Measurements from ENCODE around the gene SYTL3. TPM values are rescaled to one million over a fixed set of nuclear protein-coding genes. Genes with fewer than 3 reads are reported as not detected.

Gene SYTL3
- total and polyA plus RNA-seq, 2 donors (not counting 1 experiment from before 2014, with no cell fraction given): 1.1 to 5.4 TPM

DNA sequence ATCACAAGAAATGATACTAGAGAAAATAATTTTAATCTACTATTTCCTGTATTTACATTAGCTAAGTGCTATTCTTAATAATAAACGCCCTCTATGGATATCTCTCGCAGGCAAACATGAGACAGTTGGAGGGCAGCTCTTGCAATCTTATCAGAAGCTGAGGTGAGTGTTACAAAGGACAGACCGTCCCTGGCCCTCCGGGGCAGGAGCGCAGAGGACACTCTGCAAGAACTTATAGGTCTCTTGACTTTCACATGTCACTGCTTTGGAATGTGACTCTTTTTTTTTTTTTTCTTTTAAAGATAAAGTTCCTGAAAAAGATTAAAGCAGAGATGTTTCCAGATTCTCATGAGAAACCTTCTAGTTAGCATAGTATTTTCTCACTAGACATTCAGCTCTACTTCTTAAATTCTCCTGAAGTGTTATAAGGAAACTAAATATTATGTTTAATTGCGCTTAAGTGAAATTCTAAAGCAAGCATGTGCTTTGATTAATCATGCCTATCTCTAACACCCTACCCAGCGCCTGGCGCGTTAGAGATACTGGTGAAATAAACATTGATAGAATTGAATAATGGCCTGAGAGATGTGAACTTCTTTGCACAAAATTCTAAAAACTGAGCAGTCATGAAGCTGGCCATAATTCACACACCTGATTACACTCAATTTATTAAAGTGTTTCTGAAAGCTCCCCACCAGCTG is 57.4 kb downstream of the SYTL3 start:
- Histone ChIP-seq H3K36me3 (replicated peaks in 1 of 2; ENCODE audit: control extremely low read depth in 1 of 2, control insufficient read depth in 1 of 2, extremely low read depth in 1 of 2, insufficient read depth in 2 of 2, low read length in 1 of 2) (no peaks in the 10 kb centered on the region), H3K4me3 (ENCODE audit: control extremely low read depth in 1 of 5, extremely low read depth in 1 of 5, insufficient read depth in 1 of 5, low read depth in 2 of 5, low read length in 4 of 5) (no peak overlapping the region), H3K79me2 (ENCODE audit: control insufficient read depth, insufficient read depth, low read length) (peaks cover 6% of the 10 kb centered on the region), H4K20me1 (ENCODE audit: control insufficient read depth, insufficient read depth, low read length, poor library complexity, severe bottlenecking) (no peaks in the 10 kb centered on the region), H3K27ac (ENCODE audit: low read length in 2 of 2) (no peak overlapping the region), H3K9ac (ENCODE audit: low read length) (no peak overlapping the region), H3K27me3 (replicated peaks in 1 of 4; ENCODE audit: control extremely low read depth in 1 of 4, control insufficient read depth in 3 of 4, insufficient read depth in 4 of 4, low read length in 3 of 4) (no peaks in the 10 kb centered on the region), H3K4me1 (ENCODE audit: control insufficient read depth in 2 of 2, insufficient read depth in 2 of 2, low read length in 2 of 2) (peaks cover 19 to 30% of the 10 kb centered on the region in 2 donors), H3K9me3 (ENCODE audit: control extremely low read depth in 1 of 3, control insufficient read depth in 2 of 3, insufficient read depth in 1 of 3, low read length in 2 of 3) (no peaks in the 10 kb centered on the region), H3K4me2 (replicated peaks; ENCODE audit: low read depth, low read length, poor library complexity, severe bottlenecking) (peak overlapping the region; percentile 26), H2AFZ (ENCODE audit: insufficient read depth, low read depth, low read length, poor library complexity, severe bottlenecking) (no peak overlapping the region)
- Mint-ChIP-seq H3K9me3 (ENCODE audit: insufficient read depth) (no peaks in the 10 kb centered on the region), H3K4me1 (peaks cover 27% of the 10 kb centered on the region), H3K27ac (peak overlapping the region; percentile 85), H3K4me3 (no peak overlapping the region), H3K27me3 (no peaks in the 10 kb centered on the region)
- POLR2A ChIA-PET: interaction anchor here (0.7 to 1.8 kb wide), 3 partner anchors 8 to 525 kb away, joined by 4 read pairs; no protein-coding TSS in a partner anchor
- TF ChIP-seq EZH2 (IDR thresholded peaks at IDR 0.05; ENCODE audit: borderline replicate concordance, insufficient read depth, low read depth, low read length, poor library complexity, severe bottlenecking): no peak
- TF ChIP-seq, protein P1, sequence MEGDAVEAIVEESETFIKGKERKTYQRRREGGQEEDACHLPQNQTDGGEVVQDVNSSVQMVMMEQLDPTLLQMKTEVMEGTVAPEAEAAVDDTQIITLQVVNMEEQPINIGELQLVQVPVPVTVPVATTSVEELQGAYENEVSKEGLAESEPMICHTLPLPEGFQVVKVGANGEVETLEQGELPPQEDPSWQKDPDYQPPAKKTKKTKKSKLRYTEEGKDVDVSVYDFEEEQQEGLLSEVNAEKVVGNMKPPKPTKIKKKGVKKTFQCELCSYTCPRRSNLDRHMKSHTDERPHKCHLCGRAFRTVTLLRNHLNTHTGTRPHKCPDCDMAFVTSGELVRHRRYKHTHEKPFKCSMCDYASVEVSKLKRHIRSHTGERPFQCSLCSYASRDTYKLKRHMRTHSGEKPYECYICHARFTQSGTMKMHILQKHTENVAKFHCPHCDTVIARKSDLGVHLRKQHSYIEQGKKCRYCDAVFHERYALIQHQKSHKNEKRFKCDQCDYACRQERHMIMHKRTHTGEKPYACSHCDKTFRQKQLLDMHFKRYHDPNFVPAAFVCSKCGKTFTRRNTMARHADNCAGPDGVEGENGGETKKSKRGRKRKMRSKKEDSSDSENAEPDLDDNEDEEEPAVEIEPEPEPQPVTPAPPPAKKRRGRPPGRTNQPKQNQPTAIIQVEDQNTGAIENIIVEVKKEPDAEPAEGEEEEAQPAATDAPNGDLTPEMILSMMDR (IDR thresholded peaks at IDR 0.05): no peak
- intact Hi-C loops (cut with micrococcal nuclease): no loop called here
- WGBS (ENCODE audit: insufficient coverage): 100% methylated on average over 3 of the region's 9 CpGs
- CTCF ChIA-PET: interaction anchor here (0.6 to 3.8 kb wide), 14 partner anchors 9 to 335 kb away, joined by 3 to 34 read pairs (median 6); no protein-coding TSS in a partner anchor
- DNase-seq (no peak), ATAC-seq (ENCODE audit: low read depth) (no peak)

- H3K4me1 Mint-ChIP-seq: peaks cover 27% of the 10 kb centered on the region
- no peaks in the 10 kb centered on the region for H3K9me3 Mint-ChIP-seq (ENCODE audit: insufficient read depth)
- Histone ChIP-seq H3K36me3 (replicated peaks in 1 of 2; ENCODE audit: control extremely low read depth in 1 of 2, control insufficient read depth in 1 of 2, extremely low read depth in 1 of 2, insufficient read depth in 2 of 2, low read length in 1 of 2) (no peaks in the 10 kb centered on the region), H3K4me3 (ENCODE audit: control extremely low read depth in 1 of 5, extremely low read depth in 1 of 5, insufficient read depth in 1 of 5, low read depth in 2 of 5, low read length in 4 of 5) (no peak overlapping the region), H3K4me1 (ENCODE audit: control insufficient read depth in 2 of 2, insufficient read depth in 2 of 2, low read length in 2 of 2) (peaks cover 19 to 30% of the 10 kb centered on the region in 2 donors), H3K4me2 (replicated peaks; ENCODE audit: low read depth, low read length, poor library complexity, severe bottlenecking) (peak overlapping the region; percentile 26), H3K9me3 (ENCODE audit: control extremely low read depth in 1 of 3, control insufficient read depth in 2 of 3, insufficient read depth in 1 of 3, low read length in 2 of 3) (no peaks in the 10 kb centered on the region), H3K9ac (ENCODE audit: low read length) (no peak overlapping the region), H3K27ac (ENCODE audit: low read length in 2 of 2) (peak overlapping the region in 1 of 2 donors; percentile 33), H3K79me2 (ENCODE audit: control insufficient read depth, insufficient read depth, low read length) (peaks cover 6% of the 10 kb centered on the region), H3K27me3 (replicated peaks in 1 of 4; ENCODE audit: control extremely low read depth in 1 of 4, control insufficient read depth in 3 of 4, insufficient read depth in 4 of 4, low read length in 3 of 4) (no peaks in the 10 kb centered on the region), H2AFZ (ENCODE audit: insufficient read depth, low read depth, low read length, poor library complexity, severe bottlenecking) (no peak overlapping the region), H4K20me1 (ENCODE audit: control insufficient read depth, insufficient read depth, low read length, poor library complexity, severe bottlenecking) (no peaks in the 10 kb centered on the region)
- ChIA-PET POLR2A (interaction anchor here (0.7 kb wide), 2 partner anchors 412 to 526 kb away, joined by 4 read pairs; no protein-coding TSS in a partner anchor), CTCF (interaction anchor here (0.7 to 3.8 kb wide), 12 partner anchors 8 to 268 kb away, joined by 3 to 34 read pairs (median 6); no protein-coding TSS in a partner anchor)
- peak overlapping the region; percentile 85 for H3K27ac Mint-ChIP-seq
- H3K4me3 Mint-ChIP-seq: peak overlapping the region; percentile 58
- WGBS (ENCODE audit: insufficient coverage): 46% methylated on average over 9 of the region's 10 CpGs
- peak; percentile 74 for DNase-seq
- no peaks in the 10 kb centered on the region for H3K27me3 Mint-ChIP-seq
- TF ChIP-seq, protein P1 (IDR thresholded peaks at IDR 0.05): no peak
- ATAC-seq (ENCODE audit: low read depth): peak; percentile 28
- intact Hi-C loops (cut with micrococcal nuclease): no loop called here
Measured at GRCh38 chr6:158707821-158708195, 58.0 kb downstream of the SYTL3 start.

All from B cell (primary cell).